ENCODE measurements around the gene C22orf31.
"Not testable (repeated sequence)": the region's sequence is repeated elsewhere in the genome, so short reads cannot be mapped to it uniquely, and the experiment has no call there.

Gene C22orf31

GRCh38 chr22:29053048-29053702, 8.5 kb downstream of the C22orf31 start:
- DNase-seq, result no peak

GRCh38 chr22:29050457-29050856, 11.2 kb downstream of the C22orf31 start:
- no peak for DNase-seq

- no peak for DNase-seq
These were observed 11.9 kb downstream of the C22orf31 start for GRCh38 chr22:29049655-29050263.

- no peak for DNase-seq
These were observed 12.6 kb downstream of the C22orf31 start for GRCh38 chr22:29048822-29049654.

- no peak for DNase-seq
These were observed 16.9 kb downstream of the C22orf31 start for GRCh38 chr22:29044657-29045176.

GRCh38 chr22:29043906-29044575, 17.6 kb downstream of the C22orf31 start:
- DNase-seq, result no peak

- DNase-seq, result no peak
These were observed 20.2 kb downstream of the C22orf31 start for GRCh38 chr22:29041408-29041807.

- no peak for DNase-seq
These were observed 21.0 kb downstream of the C22orf31 start for GRCh38 chr22:29040385-29041275.

- DNase-seq, result not testable (repeated sequence)
These were observed 21.9 kb downstream of the C22orf31 start for GRCh38 chr22:29039684-29040083.

- DNase-seq, result no peak
These were observed 22.5 kb downstream of the C22orf31 start for GRCh38 chr22:29039148-29039547.

GRCh38 chr22:29037340-29037932, 24.2 kb downstream of the C22orf31 start:
- no peak for DNase-seq

GRCh38 chr22:29032584-29032983, 29.0 kb downstream of the C22orf31 start:
- no peak for DNase-seq

- no peak for DNase-seq
These were observed 29.6 kb downstream of the C22orf31 start for GRCh38 chr22:29032014-29032475.

- no peak for DNase-seq
These were observed 30.2 kb downstream of the C22orf31 start for GRCh38 chr22:29031227-29032011.

- no peak for DNase-seq
These were observed 30.9 kb downstream of the C22orf31 start for GRCh38 chr22:29030618-29031226.

GRCh38 chr22:29030016-29030617, 31.5 kb downstream of the C22orf31 start:
- DNase-seq, result no peak

GRCh38 chr22:29029202-29030000, 32.2 kb downstream of the C22orf31 start:
- no peak for DNase-seq

GRCh38 chr22:29028468-29028867, 33.2 kb downstream of the C22orf31 start:
- no peak for DNase-seq

- no peak for DNase-seq
These were observed 35.1 kb downstream of the C22orf31 start for GRCh38 chr22:29026579-29026978.

Data from NCI-H2081 treated with DMSO at 0.1 percent for 48 hours (cell line).